Right kidney (tissue), 1 donor: ENCODE measurements around the gene PGA3.
"Not testable (repeated sequence)": the region's sequence is repeated elsewhere in the genome, so short reads cannot be mapped to it uniquely, and the experiment has no call there.

Source experiments
- DNase-seq: peaks from one replicate; pipeline ENCODE4 v3.0.0-alpha.2; 2016

Gene PGA3

GRCh38 chr11:61252332-61252731 is 49.0 kb downstream of the PGA3 start:
- DNase-seq = not testable (repeated sequence)

- peak; percentile 31 for DNase-seq
Observed at GRCh38 chr11:61254403-61255025, 51.2 kb downstream of the PGA3 start.

- no peak for DNase-seq
Observed at GRCh38 chr11:61256710-61257482, 53.6 kb downstream of the PGA3 start.

GRCh38 chr11:61258546-61258945 is 55.2 kb downstream of the PGA3 start:
- DNase-seq = no peak

GRCh38 chr11:61259363-61259762 is 56.0 kb downstream of the PGA3 start:
- DNase-seq = no peak
